GM18508 (cell line): ENCODE data around the gene EEF2K.
"Not testable (repeated sequence)": the region's sequence is repeated elsewhere in the genome, so short reads cannot be mapped to it uniquely, and the experiment has no call there.

Experiments used
- ATAC-seq: cut with Tn5 transposase; IDR thresholded peaks from one replicate; pipeline ENCODE4 v1.9.1; 2021; ENCODE audit warnings: moderate number of reproducible peaks; ENCODE audit not compliant: insufficient read depth, unreplicated experiment

The EEF2K gene

GRCh38 chr16:22207715-22208360, 1.8 kb downstream of the EEF2K start:
- ATAC-seq: no peak

GRCh38 chr16:22210285-22210684, 4.2 kb downstream of the EEF2K start:
- ATAC-seq: no peak

- ATAC-seq: no peak
These were observed 4.8 kb downstream of the EEF2K start for GRCh38 chr16:22210854-22211253.

GRCh38 chr16:22213236-22213635, 7.2 kb downstream of the EEF2K start:
- no peak for ATAC-seq

GRCh38 chr16:22213801-22214200, 7.7 kb downstream of the EEF2K start:
- ATAC-seq: no peak

GRCh38 chr16:22214402-22214801, 8.3 kb downstream of the EEF2K start:
- ATAC-seq: no peak

- ATAC-seq: no peak
These were observed 8.8 kb downstream of the EEF2K start for GRCh38 chr16:22214889-22215288.

- no peak for ATAC-seq
These were observed 10.2 kb downstream of the EEF2K start for GRCh38 chr16:22216191-22216831.

GRCh38 chr16:22216832-22217225, 10.8 kb downstream of the EEF2K start:
- not testable (repeated sequence) for ATAC-seq

GRCh38 chr16:22217890-22218730, 12.0 kb downstream of the EEF2K start:
- ATAC-seq: no peak

- ATAC-seq: no peak
These were observed 13.5 kb downstream of the EEF2K start for GRCh38 chr16:22219389-22220068.

GRCh38 chr16:22220069-22220440, 14.0 kb downstream of the EEF2K start:
- no peak for ATAC-seq

GRCh38 chr16:22220714-22221113, 14.6 kb downstream of the EEF2K start:
- ATAC-seq: no peak

- ATAC-seq: no peak
These were observed 15.9 kb downstream of the EEF2K start for GRCh38 chr16:22222006-22222405.

- ATAC-seq: no peak
These were observed 16.9 kb downstream of the EEF2K start for GRCh38 chr16:22222998-22223397.

- no peak for ATAC-seq
These were observed 19.0 kb downstream of the EEF2K start for GRCh38 chr16:22225060-22225459.

- no peak for ATAC-seq
These were observed 23.8 kb downstream of the EEF2K start for GRCh38 chr16:22229889-22230288.

- ATAC-seq: no peak
These were observed 26.4 kb downstream of the EEF2K start for GRCh38 chr16:22232277-22233036.

GRCh38 chr16:22233037-22233372, 26.9 kb downstream of the EEF2K start:
- no peak for ATAC-seq
